GM23338 (cell line): ENCODE measurements around the gene ATP8A2. TPM values are rescaled to one million over a fixed set of nuclear protein-coding genes. Genes with fewer than 3 reads are reported as not detected.

Source experiments
- CTCF ChIP-seq, 2 experiments: fragments of 200-600 bp in 1 of 2; sonication (generic) in 1 of 2; conservative IDR thresholded peaks; 2 replicates each; pipeline versions ENCODE4 v1.5.1 to v1.6.1; 2016 to 2017; ENCODE audit warnings: antibody characterized with exemption in 2 of 2, low read depth in 2 of 2, mild to moderate bottlenecking in 2 of 2, moderate library complexity in 1 of 2
- JUNB ChIP-seq: IDR thresholded peaks from one replicate; pipeline ENCODE4 v1.6.1; 2016; ENCODE audit warnings: antibody characterized with exemption; ENCODE audit not compliant: unreplicated experiment
- POLR2AphosphoS5 ChIP-seq: IDR thresholded peaks from 2 replicates; pipeline ENCODE4 v1.6.1; 2016; ENCODE audit warnings: antibody characterized with exemption, low read depth
- ZNF114 ChIP-seq: fragments of 250-450 bp; sonication (Bioruptor Pico); IDR thresholded peaks from 2 replicates; pipeline ENCODE4 v1.5.0; 2020; ENCODE audit warnings: mild to moderate bottlenecking, moderate library complexity
- polyA plus RNA-seq: library from polyadenylated mRNA; unstranded; fragments of >200 nt; fragmentation: Nextera tagmentation; extraction: Ambion mirVana; gene quantifications from 2 replicates; pipeline ENCODE4 v1.2.1, GENCODE V29; 2016
- total RNA-seq: library from RNA; depleted of rRNA; stranded (reverse); fragments of >200 nt; shearing (Covaris generic); gene quantifications from 2 replicates; pipeline ENCODE4 v1.2.3, GENCODE V29; 2014
- TF ChIP-seq, protein P1 (sequence below): fragments of 250-450 bp; sonication (Bioruptor Pico); IDR thresholded peaks from 2 replicates; pipeline ENCODE4 v1.5.0; 2020; ENCODE audit warnings: mild to moderate bottlenecking, moderate library complexity
- TF ChIP-seq, protein P2 (sequence below): IDR thresholded peaks from one replicate; pipeline ENCODE4 v1.6.1; 2018; ENCODE audit warnings: antibody characterized with exemption; ENCODE audit not compliant: unreplicated experiment
- TF ChIP-seq, protein P3 (sequence below): IDR thresholded peaks from 2 replicates; pipeline ENCODE4 v1.6.1; 2016; ENCODE audit warnings: antibody characterized with exemption

ATP8A2 gene
- total and polyA plus RNA-seq, 2 experiments from 2014 or later: 5.7 to 8.8 TPM

DNA sequence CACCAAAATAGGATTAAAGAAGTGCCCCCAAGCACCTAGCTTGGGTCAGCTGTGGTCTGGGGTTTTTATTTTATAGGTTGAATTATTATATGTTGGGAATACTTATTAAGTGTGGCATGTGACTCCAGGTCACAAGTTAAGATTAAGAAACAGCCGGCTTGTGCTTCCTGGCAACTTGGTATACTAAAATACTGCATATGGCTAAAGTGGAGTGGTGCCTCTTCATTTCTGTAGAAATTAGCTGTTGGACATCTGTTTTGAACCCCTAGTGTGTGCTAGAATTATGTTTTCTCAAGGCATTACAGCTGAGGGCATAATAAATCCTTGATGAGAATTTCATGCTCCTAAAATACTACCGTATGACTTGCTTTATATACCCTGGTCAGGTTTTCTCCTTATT lies 393.5 kb downstream of the ATP8A2 start (continued):
- TF ChIP-seq, protein P1, sequence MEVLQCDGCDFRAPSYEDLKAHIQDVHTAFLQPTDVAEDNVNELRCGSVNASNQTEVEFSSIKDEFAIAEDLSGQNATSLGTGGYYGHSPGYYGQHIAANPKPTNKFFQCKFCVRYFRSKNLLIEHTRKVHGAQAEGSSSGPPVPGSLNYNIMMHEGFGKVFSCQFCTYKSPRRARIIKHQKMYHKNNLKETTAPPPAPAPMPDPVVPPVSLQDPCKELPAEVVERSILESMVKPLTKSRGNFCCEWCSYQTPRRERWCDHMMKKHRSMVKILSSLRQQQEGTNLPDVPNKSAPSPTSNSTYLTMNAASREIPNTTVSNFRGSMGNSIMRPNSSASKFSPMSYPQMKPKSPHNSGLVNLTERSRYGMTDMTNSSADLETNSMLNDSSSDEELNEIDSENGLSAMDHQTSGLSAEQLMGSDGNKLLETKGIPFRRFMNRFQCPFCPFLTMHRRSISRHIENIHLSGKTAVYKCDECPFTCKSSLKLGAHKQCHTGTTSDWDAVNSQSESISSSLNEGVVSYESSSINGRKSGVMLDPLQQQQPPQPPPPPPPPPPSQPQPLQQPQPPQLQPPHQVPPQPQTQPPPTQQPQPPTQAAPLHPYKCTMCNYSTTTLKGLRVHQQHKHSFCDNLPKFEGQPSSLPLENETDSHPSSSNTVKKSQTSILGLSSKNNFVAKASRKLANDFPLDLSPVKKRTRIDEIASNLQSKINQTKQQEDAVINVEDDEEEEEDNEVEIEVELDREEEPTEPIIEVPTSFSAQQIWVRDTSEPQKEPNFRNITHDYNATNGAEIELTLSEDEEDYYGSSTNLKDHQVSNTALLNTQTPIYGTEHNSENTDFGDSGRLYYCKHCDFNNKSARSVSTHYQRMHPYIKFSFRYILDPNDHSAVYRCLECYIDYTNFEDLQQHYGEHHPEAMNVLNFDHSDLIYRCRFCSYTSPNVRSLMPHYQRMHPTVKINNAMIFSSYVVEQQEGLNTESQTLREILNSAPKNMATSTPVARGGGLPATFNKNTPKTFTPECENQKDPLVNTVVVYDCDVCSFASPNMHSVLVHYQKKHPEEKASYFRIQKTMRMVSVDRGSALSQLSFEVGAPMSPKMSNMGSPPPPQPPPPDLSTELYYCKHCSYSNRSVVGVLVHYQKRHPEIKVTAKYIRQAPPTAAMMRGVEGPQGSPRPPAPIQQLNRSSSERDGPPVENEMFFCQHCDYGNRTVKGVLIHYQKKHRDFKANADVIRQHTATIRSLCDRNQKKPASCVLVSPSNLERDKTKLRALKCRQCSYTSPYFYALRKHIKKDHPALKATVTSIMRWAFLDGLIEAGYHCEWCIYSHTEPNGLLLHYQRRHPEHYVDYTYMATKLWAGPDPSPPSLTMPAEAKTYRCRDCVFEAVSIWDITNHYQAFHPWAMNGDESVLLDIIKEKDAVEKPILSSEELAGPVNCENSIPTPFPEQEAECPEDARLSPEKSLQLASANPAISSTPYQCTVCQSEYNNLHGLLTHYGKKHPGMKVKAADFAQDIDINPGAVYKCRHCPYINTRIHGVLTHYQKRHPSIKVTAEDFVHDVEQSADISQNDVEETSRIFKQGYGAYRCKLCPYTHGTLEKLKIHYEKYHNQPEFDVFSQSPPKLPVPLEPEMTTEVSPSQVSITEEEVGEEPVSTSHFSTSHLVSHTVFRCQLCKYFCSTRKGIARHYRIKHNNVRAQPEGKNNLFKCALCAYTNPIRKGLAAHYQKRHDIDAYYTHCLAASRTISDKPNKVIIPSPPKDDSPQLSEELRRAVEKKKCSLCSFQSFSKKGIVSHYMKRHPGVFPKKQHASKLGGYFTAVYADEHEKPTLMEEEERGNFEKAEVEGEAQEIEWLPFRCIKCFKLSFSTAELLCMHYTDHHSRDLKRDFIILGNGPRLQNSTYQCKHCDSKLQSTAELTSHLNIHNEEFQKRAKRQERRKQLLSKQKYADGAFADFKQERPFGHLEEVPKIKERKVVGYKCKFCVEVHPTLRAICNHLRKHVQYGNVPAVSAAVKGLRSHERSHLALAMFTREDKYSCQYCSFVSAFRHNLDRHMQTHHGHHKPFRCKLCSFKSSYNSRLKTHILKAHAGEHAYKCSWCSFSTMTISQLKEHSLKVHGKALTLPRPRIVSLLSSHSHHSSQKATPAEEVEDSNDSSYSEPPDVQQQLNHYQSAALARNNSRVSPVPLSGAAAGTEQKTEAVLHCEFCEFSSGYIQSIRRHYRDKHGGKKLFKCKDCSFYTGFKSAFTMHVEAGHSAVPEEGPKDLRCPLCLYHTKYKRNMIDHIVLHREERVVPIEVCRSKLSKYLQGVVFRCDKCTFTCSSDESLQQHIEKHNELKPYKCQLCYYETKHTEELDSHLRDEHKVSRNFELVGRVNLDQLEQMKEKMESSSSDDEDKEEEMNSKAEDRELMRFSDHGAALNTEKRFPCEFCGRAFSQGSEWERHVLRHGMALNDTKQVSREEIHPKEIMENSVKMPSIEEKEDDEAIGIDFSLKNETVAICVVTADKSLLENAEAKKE: no peak
- TF ChIP-seq, protein P2, sequence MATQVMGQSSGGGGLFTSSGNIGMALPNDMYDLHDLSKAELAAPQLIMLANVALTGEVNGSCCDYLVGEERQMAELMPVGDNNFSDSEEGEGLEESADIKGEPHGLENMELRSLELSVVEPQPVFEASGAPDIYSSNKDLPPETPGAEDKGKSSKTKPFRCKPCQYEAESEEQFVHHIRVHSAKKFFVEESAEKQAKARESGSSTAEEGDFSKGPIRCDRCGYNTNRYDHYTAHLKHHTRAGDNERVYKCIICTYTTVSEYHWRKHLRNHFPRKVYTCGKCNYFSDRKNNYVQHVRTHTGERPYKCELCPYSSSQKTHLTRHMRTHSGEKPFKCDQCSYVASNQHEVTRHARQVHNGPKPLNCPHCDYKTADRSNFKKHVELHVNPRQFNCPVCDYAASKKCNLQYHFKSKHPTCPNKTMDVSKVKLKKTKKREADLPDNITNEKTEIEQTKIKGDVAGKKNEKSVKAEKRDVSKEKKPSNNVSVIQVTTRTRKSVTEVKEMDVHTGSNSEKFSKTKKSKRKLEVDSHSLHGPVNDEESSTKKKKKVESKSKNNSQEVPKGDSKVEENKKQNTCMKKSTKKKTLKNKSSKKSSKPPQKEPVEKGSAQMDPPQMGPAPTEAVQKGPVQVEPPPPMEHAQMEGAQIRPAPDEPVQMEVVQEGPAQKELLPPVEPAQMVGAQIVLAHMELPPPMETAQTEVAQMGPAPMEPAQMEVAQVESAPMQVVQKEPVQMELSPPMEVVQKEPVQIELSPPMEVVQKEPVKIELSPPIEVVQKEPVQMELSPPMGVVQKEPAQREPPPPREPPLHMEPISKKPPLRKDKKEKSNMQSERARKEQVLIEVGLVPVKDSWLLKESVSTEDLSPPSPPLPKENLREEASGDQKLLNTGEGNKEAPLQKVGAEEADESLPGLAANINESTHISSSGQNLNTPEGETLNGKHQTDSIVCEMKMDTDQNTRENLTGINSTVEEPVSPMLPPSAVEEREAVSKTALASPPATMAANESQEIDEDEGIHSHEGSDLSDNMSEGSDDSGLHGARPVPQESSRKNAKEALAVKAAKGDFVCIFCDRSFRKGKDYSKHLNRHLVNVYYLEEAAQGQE: no peak
- TF ChIP-seq POLR2AphosphoS5 (no peak), ZNF114 (CRISPR knock-in tag) (no peak), JUNB (no peak), CTCF (conservative IDR thresholded peaks at IDR 0.05; ENCODE audit: low read depth in 2 of 2) (no peak)
- TF ChIP-seq, protein P3, sequence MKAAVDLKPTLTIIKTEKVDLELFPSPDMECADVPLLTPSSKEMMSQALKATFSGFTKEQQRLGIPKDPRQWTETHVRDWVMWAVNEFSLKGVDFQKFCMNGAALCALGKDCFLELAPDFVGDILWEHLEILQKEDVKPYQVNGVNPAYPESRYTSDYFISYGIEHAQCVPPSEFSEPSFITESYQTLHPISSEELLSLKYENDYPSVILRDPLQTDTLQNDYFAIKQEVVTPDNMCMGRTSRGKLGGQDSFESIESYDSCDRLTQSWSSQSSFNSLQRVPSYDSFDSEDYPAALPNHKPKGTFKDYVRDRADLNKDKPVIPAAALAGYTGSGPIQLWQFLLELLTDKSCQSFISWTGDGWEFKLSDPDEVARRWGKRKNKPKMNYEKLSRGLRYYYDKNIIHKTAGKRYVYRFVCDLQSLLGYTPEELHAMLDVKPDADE: no peak
